HG02870 (cell line): ENCODE data around the gene ARMC9.
"Not testable (repeated sequence)": the region's sequence is repeated elsewhere in the genome, so short reads cannot be mapped to it uniquely, and the experiment has no call there.

Source experiments
- ATAC-seq: cut with Tn5 transposase; IDR thresholded peaks from one replicate; pipeline ENCODE4 v1.9.1; 2021; ENCODE audit warnings: mild to moderate bottlenecking, moderate library complexity; ENCODE audit not compliant: unreplicated experiment

Gene ARMC9

GRCh38 chr2:231182513-231182899, 15.9 kb upstream of the ARMC9 start:
- ATAC-seq, result no peak

GRCh38 chr2:231183851-231184250, 14.6 kb upstream of the ARMC9 start:
- no peak for ATAC-seq

GRCh38 chr2:231184319-231184718, 14.1 kb upstream of the ARMC9 start:
- ATAC-seq, result no peak

GRCh38 chr2:231185050-231185725, 13.2 kb upstream of the ARMC9 start:
- ATAC-seq, result no peak

- no peak for ATAC-seq
Measured at GRCh38 chr2:231185886-231186285, 12.5 kb upstream of the ARMC9 start.

GRCh38 chr2:231186325-231186724, 12.1 kb upstream of the ARMC9 start:
- ATAC-seq, result no peak

GRCh38 chr2:231187736-231188505, 10.5 kb upstream of the ARMC9 start:
- no peak for ATAC-seq

GRCh38 chr2:231188506-231189170, 9.8 kb upstream of the ARMC9 start:
- ATAC-seq, result no peak

GRCh38 chr2:231189171-231189530, 9.3 kb upstream of the ARMC9 start:
- no peak for ATAC-seq

- no peak for ATAC-seq
Measured at GRCh38 chr2:231189571-231190495, 8.6 kb upstream of the ARMC9 start.

- no peak for ATAC-seq
Measured at GRCh38 chr2:231190531-231191197, 7.8 kb upstream of the ARMC9 start.

- ATAC-seq, result no peak
Measured at GRCh38 chr2:231191896-231192872, 6.2 kb upstream of the ARMC9 start.

- ATAC-seq, result no peak
Measured at GRCh38 chr2:231193216-231193615, 5.2 kb upstream of the ARMC9 start.

GRCh38 chr2:231196592-231196991, 1.8 kb upstream of the ARMC9 start:
- no peak for ATAC-seq

- ATAC-seq, result not testable (repeated sequence)
Measured at GRCh38 chr2:231197196-231197595, 1.2 kb upstream of the ARMC9 start.

- no peak for ATAC-seq
Measured at GRCh38 chr2:231197706-231198290, 633 bp upstream of the ARMC9 start.

GRCh38 chr2:231199219-231199618, 788 bp downstream of the ARMC9 start:
- ATAC-seq, result no peak

- no peak for ATAC-seq
Measured at GRCh38 chr2:231200805-231201474, 2.5 kb downstream of the ARMC9 start.
